Measurements from ENCODE around the gene TMEM143. TPM values are rescaled to one million over a fixed set of nuclear protein-coding genes. Genes with fewer than 3 reads are reported as not detected.
A peak's percentile ranks its signal among the peaks of the same experiment; 100 is the strongest.
"Not testable (repeated sequence)": the region's sequence is repeated elsewhere in the genome, so short reads cannot be mapped to it uniquely, and the experiment has no call there.

The TMEM143 gene
- total RNA-seq, 1 experiment from 2014 or later: 7.5 TPM

GRCh38 chr19:48392860-48393558, 29.3 kb upstream of the TMEM143 start:
- Histone ChIP-seq H3K9me3 (ENCODE audit: low read depth, low read length, poor library complexity, severe bottlenecking) (no peaks in the 10 kb centered on the region), H3K27ac (ENCODE audit: low read depth, low read length, poor library complexity, severe bottlenecking) (peak overlapping the region; percentile 68), H3K4me3 (ENCODE audit: low read depth, low read length, poor library complexity, severe bottlenecking) (peak overlapping the region; percentile 57), H3K36me3 (ENCODE audit: insufficient read depth, low read length, poor library complexity, severe bottlenecking) (peaks cover 13% of the 10 kb centered on the region), H3K27me3 (replicated peaks; ENCODE audit: insufficient read depth, low read depth, low read length, poor library complexity) (no peaks in the 10 kb centered on the region), H3K4me1 (ENCODE audit: insufficient read depth, low read length, poor library complexity, severe bottlenecking) (peaks cover 56% of the 10 kb centered on the region)
- ChIA-PET CTCF (interaction anchor here (0.7 to 1.1 kb wide), 2 partner anchors 73 to 195 kb away, joined by 3 read pairs; no protein-coding TSS in a partner anchor), POLR2A (ENCODE audit: low non-redundant PET) (no interaction called here)
- intact Hi-C loops (cut with micrococcal nuclease; ENCODE audit: unreplicated experiment): loop anchor here (5.0 kb wide), 1 partner anchor 54 kb away; the partner anchor contains the start of gene GRWD1
- no peak for DNase-seq (ENCODE audit: low spot score)
- no TSS peak for BruUV-seq (replicated peaks)
- no peak for TF ChIP-seq CTCF (conservative IDR thresholded peaks at IDR 0.05; ENCODE audit: low read depth, low read length)
- no peak for TF ChIP-seq EZH2 (IDR thresholded peaks at IDR 0.05; ENCODE audit: borderline replicate concordance, low read depth, low read length, poor library complexity, severe bottlenecking)

- not testable (repeated sequence) for H3K9me3 ChIP-seq (ENCODE audit: low read depth, low read length, poor library complexity, severe bottlenecking); BruUV-seq (replicated peaks); DNase-seq (ENCODE audit: low spot score); H3K27me3 ChIP-seq (replicated peaks; ENCODE audit: insufficient read depth, low read depth, low read length, poor library complexity); H3K4me3 ChIP-seq (ENCODE audit: low read depth, low read length, poor library complexity, severe bottlenecking)
- intact Hi-C loops (cut with micrococcal nuclease; ENCODE audit: unreplicated experiment): loop anchor here (5.0 kb wide), 1 partner anchor 55 kb away; the partner anchor contains the start of gene GRWD1
- CTCF ChIA-PET: interaction anchor here (0.6 to 2.0 kb wide), 15 partner anchors 20 to 602 kb away, joined by 3 to 15 read pairs (median 4); partner anchors contain the start of genes RUVBL2, SYNGR4 and TMEM143
- Histone ChIP-seq H3K27ac (ENCODE audit: low read depth, low read length, poor library complexity, severe bottlenecking) (peak overlapping the region; percentile 91), H3K36me3 (ENCODE audit: insufficient read depth, low read length, poor library complexity, severe bottlenecking) (peaks cover 24% of the 10 kb centered on the region), H3K4me1 (ENCODE audit: insufficient read depth, low read length, poor library complexity, severe bottlenecking) (peaks cover 46% of the 10 kb centered on the region)
- POLR2A ChIA-PET (ENCODE audit: low non-redundant PET): interaction anchor here (0.6 kb wide), 1 partner anchor 47 kb away, joined by 3 read pairs; no protein-coding TSS in a partner anchor
Observed at GRCh38 chr19:48392006-48392344, 28.2 kb upstream of the TMEM143 start.

GRCh38 chr19:48391100-48392005, 27.6 kb upstream of the TMEM143 start, which contains the start of gene KDELR1:
TSS of gene KDELR1 (minus strand) at chr19:48391551. CDS start at chr19:48391358, 193 bp downstream.
- no peaks in the 10 kb centered on the region for H3K27me3 ChIP-seq (replicated peaks; ENCODE audit: insufficient read depth, low read depth, low read length, poor library complexity)
- no peaks in the 10 kb centered on the region for H3K9me3 ChIP-seq (ENCODE audit: low read depth, low read length, poor library complexity, severe bottlenecking)
- intact Hi-C loops (cut with micrococcal nuclease; ENCODE audit: unreplicated experiment): loop anchor here (5.0 kb wide), 1 partner anchor 56 kb away; the partner anchor contains the start of gene GRWD1
- H3K4me3 ChIP-seq (ENCODE audit: low read depth, low read length, poor library complexity, severe bottlenecking): peak within 1 kb of the TSS; percentile 100
- peak; percentile 96 for TF ChIP-seq CTCF (conservative IDR thresholded peaks at IDR 0.05; ENCODE audit: low read depth, low read length)
- TF ChIP-seq EZH2 (IDR thresholded peaks at IDR 0.05; ENCODE audit: borderline replicate concordance, low read depth, low read length, poor library complexity, severe bottlenecking): no peak
- CTCF ChIA-PET: interaction anchor here (0.6 to 2.0 kb wide), 16 partner anchors 19 to 603 kb away, joined by 3 to 15 read pairs (median 4); partner anchors contain the start of genes RUVBL2, SYNGR4 and TMEM143
- POLR2A ChIA-PET (ENCODE audit: low non-redundant PET): interaction anchor here (0.6 kb wide), 1 partner anchor 47 kb away, joined by 3 read pairs; no protein-coding TSS in a partner anchor
- H3K36me3 ChIP-seq (ENCODE audit: insufficient read depth, low read length, poor library complexity, severe bottlenecking): peaks cover 29% of the 10 kb centered on the region
- H3K27ac ChIP-seq (ENCODE audit: low read depth, low read length, poor library complexity, severe bottlenecking): peak within 1 kb of the TSS; percentile 91
- TSS peak; percentile 37 for BruUV-seq (replicated peaks)
- peak; percentile 79 for DNase-seq (ENCODE audit: low spot score)
- peaks cover 40% of the 10 kb centered on the region for H3K4me1 ChIP-seq (ENCODE audit: insufficient read depth, low read length, poor library complexity, severe bottlenecking)

Measured in A673 (cell line).